AG10803 (cell line): Measurements from ENCODE around the gene EMILIN3.

Source experiments
- DNase-seq: peaks from one replicate; pipeline ENCODE4 v3.0.0; 2010; ENCODE audit warnings: low read depth
- H3K4me3 ChIP-seq: 2 replicates; pipeline ENCODE4 v1.5.1; 2011; ENCODE audit warnings: mild to moderate bottlenecking, low read length, control low read depth
- TF ChIP-seq, protein P1 (sequence below): conservative IDR thresholded peaks from 2 replicates; pipeline ENCODE4 v1.5.1; 2011; ENCODE audit warnings: mild to moderate bottlenecking, low read length, control low read depth, inconsistent platforms

Gene EMILIN3

DNA sequence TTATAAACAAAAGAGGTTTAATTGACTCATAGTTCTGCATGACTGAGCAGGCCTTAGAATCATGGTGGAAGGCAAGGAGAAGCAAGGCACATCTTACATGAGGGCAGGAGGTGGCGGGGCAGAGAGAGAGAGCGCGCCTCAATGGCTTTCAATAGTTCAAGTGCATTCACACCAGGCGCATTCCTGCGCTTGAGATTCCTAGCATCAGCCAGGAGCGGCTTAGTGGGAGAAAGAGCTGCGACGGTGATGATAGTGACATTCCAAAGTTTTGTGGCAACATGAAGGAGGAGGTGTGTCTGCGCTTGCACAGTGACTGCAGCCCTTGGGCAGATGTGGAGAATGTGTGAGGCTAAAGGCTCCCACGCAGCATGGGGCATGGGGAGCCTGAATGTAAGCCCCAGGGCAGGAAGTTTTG lies 25.0 kb upstream of the EMILIN3 start:
- DNase-seq = no peak
- TF ChIP-seq, protein P1, sequence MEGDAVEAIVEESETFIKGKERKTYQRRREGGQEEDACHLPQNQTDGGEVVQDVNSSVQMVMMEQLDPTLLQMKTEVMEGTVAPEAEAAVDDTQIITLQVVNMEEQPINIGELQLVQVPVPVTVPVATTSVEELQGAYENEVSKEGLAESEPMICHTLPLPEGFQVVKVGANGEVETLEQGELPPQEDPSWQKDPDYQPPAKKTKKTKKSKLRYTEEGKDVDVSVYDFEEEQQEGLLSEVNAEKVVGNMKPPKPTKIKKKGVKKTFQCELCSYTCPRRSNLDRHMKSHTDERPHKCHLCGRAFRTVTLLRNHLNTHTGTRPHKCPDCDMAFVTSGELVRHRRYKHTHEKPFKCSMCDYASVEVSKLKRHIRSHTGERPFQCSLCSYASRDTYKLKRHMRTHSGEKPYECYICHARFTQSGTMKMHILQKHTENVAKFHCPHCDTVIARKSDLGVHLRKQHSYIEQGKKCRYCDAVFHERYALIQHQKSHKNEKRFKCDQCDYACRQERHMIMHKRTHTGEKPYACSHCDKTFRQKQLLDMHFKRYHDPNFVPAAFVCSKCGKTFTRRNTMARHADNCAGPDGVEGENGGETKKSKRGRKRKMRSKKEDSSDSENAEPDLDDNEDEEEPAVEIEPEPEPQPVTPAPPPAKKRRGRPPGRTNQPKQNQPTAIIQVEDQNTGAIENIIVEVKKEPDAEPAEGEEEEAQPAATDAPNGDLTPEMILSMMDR = no peak
- H3K4me3 ChIP-seq = no peak overlapping the region

DNA sequence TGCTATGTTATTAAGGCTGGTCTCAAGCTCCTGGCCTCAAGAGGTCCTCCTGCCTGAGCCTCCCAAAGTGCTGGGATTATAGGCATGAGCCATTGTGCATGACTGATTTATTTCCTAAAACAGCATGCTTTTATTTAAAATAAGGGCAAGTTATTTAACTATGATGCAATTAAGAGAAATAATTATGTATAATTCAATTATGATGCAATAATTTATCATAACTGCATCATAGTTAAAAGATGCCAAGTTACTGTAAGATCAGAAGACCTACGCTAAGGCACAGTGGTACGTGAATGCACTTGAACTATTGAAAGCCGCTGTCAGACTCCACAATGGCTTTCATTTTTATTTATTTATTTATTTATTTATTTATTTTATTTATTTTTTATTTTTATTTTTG lies 24.3 kb upstream of the EMILIN3 start:
- TF ChIP-seq, protein P1 = no peak
- DNase-seq = no peak
- no peak overlapping the region for H3K4me3 ChIP-seq

DNA sequence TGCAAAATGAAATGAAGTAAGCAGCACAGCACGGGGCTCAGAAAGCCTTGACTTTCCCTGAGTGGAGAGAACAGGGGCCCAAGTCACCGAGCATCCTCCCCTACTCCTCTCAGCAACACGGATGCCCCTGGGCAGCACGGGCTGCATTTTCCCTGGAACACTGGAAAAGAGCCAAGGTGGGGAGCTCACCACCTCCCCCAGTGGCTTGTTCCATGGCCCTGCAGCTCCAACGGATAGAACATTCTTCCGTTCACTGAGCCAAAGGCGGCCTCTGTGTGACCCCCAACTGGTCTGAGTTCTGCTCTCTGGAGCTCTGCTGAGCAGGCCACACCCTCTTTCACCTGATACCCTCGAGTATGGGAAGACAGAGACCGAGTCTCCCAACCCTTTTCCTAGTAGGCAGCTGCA lies 20.8 kb upstream of the EMILIN3 start:
- DNase-seq = no peak
- no peak overlapping the region for H3K4me3 ChIP-seq
- TF ChIP-seq, protein P1 = no peak

DNA sequence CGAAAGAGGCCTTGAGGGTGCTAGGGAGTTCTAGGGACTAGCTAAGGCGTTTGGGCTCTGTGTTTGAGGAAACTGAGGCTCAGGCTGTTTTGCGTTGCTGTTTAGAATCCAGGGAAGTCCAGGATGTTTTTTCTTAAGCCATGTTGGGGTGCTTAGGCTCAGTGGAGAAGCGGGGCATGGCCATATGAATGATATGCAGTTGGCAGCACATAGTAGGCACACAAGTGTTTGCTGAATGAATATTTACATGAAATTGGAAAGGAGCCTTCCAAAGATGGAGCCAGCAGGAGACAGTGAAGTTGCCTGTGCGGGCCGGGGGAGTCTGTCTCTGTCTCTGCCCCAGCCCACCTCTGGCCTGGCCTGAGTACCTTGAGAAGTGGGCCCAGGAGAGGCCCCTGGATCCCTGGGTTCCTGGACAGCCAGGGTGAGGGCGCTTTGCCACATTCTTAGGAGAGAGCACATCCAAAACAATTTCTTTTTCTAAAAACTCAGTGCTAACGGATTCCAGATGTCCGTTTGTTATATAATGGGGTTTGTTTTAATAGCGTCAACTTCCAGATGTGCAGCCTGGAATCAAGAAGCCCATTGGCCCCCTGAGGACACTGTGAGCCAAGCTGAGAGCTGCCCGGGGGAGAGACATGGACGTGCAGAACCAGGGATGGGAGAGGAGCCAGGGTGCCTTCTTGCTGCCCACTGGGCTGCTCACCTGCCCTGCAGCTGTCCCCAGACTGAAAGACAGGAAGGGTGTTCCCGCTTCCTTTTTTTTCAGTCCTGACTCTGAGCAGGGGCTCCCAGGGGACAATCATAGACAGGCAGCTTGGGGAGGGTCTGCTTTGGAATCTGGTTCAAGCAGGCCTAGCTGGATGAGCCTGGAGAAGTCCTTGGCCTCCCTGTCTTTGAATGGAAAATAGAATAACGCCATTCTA lies 20.1 kb upstream of the EMILIN3 start:
- no peak overlapping the region for H3K4me3 ChIP-seq
- peak; percentile 82 for DNase-seq
- TF ChIP-seq, protein P1 = no peak

DNA sequence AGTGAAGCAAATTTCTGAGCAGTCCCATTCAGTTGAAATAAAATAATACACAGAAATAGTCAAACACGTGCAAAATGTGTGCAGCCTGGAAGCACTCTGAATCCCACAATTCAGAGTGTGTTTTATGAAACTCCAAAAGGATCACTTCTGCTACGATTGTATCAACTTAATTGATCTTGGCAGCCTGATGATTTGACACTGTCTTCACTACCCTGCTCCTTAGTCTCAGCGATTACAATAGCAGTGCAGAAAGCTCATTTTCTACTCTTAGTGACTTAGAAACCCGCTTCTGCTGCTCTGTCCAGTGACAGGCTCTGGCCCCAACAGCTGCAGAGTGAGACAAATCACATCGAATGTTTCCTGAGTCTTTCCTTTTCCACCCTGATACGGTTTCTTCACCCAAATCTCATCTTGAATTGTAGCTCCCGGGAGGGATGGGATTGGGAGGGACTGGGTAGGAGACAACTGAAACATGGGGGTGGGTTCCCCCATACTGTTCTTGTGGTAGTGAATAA lies 16.2 kb upstream of the EMILIN3 start:
- TF ChIP-seq, protein P1 = no peak
- DNase-seq = no peak

GRCh38 chr20:41380551-41381193 lies 14.1 kb upstream of the EMILIN3 start:
- H3K4me3 ChIP-seq = no peak overlapping the region
- DNase-seq = peak; percentile 63
- TF ChIP-seq, protein P1 = no peak

More for the DNA sequence above, 16.2 kb upstream of the EMILIN3 start:
- no peak overlapping the region for H3K4me3 ChIP-seq
